ENCODE measurements around the gene SCN5A.

Gene SCN5A

DNA sequence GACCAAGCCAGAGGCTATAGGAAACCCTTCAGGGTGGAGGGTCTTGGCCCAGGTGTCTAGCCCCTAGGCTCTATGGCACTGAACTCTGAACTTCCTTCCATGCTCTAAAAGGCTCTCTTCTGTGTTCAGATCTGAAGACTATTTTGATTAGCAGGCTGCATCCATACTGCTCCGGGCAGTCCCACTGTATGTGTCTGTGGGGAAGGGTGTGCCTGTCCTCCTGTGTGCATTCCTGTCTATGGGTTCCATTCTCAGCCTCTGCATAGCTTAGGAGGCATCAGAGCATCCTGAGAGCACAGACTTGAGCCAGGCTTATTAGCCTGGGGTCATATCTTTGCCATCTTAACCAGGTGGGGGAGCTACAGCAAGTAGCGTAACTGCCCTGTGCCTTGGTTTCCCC is 115.3 kb downstream of the SCN5A start:
- DNase-seq = no peak

DNA sequence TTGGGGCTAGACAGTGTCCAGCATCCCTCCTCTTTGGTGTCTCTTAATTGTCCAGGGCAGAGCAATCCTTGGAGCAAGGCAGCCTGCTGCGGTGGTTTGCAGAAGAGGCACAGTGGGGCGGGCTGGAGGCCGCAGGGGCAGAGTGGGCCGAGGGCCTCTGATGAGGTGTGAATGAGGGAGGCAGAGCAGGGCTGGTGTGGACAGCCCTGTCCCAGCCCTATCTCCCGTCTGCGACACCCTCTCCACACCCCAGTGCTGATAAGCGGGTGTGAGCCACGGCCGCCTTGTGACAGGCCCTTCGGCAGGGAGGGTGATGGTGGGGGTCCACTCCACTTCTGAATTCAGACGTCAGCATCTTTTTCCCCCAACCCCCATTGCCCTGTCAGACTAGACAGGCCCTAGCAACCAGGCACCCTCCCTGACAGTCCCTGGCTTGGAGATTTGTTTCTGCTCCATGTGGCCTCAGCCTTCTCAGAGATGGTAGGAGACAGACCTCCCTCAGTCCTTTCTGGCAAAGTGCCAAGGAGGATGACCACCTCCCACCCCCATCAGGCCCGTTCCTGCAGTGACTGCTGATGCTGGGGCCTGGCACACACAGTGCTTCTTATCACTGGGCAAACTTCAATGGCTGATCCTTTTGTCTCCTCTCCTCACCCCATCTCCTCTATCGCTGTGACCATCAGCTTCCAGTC is 116.1 kb downstream of the SCN5A start:
- no peak for DNase-seq

DNA sequence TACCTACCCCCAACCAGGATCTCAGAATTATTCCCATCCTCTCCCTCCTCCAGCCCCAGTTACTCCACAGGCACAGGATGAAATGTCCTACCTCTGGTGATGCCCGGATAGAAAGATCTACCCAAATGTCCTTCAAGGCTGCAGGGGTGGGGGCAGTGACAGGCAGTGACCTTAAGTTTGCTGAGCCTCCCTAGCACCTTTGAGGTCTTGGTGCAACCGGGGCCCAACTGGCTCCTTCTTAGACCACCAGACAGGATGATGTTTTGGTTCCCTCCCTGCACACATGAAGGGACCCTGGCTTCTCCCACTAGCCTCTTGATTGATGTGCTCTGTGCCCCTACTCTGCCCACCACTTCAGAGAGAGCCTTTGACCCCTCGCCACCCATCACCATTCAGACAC is 117.0 kb downstream of the SCN5A start:
- no peak for DNase-seq

DNA sequence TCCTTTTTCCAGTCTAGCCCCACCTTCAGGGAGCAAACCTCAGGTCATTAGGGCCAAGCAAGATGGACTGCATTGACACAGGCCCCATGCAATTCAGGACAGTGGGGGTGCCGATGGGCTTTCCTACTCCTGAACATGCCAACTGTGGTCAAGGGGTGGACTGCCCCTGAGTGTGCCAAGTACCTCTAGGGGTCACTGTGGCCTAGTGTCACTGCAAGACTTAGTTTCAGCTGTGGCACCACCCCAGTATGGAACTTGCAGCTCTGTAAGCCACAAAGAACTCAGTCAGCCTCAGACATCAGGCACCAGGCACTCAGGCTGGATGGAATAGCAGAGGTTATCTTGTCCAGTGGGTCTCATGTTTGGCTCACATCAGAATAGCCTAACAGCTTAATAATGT is 121.0 kb downstream of the SCN5A start:
- no peak for DNase-seq

DNA sequence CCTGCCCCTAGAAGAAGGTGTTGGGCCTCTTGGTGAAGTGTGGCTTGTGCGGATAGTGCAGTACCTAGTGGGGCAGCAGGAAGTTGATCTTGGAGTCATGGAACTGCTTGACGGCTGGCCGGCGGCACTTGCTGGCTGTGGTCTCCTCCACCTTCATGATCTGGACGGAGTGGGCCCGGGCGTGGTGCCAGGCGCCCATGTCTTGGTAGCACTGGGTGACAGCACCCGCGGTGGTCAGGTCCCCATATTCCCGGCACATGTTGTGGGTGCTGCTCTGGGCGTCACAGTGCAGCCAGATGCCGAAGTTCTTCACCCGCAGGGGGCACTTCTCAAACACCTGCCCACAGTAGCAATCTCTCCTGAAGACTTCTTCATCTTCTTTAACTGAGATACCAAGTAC is 122.7 kb downstream of the SCN5A start:
- no peak for DNase-seq

DNA sequence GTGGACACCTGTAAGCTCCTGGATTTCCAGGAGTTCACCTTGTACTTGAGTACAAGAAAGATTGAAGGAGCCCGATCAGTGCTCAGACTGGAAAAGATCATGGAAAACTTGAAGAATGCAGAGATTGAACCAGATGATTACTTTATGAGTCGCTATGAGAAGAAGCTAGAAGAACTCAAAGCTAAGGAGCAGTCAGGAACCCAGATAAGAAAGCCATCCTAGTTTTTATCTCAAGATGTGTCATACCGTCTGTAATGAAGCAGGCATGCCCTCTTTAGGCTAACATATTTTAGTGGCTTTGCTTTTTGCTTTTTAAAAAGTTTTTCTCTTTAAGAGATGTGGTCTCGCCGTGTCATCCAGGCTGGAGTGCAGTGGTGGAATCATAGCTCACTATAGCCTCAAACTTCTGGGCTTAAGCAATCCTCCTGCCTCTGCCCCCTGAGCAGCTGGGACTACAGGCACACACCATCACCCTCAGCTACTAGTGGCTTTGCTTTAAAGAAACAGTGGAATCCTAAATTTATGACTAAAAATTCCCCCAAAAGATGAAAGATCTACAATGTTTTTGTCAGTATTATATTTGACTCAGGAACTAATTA is 125.2 kb downstream of the SCN5A start:
- DNase-seq = no peak

DNA sequence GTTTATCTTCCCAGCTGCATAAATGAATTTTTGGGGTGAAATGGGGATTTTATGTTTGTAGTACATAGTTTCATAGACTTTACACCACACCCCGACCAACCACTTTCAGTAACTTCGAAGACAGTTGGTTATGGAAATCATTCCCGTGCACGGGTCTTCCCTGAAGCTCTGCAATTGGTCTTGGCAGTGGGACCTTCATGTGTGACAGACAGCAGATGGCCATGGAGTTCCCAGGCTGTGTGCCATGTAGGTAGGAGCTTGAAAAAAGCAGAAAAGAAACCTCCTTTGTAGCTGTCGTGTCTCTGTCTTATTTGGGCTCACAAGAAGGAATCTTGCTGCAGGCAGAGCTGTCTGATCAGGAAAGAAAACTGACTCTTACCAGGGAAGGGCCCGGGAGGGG is 127.5 kb downstream of the SCN5A start:
- no peak for DNase-seq

DNA sequence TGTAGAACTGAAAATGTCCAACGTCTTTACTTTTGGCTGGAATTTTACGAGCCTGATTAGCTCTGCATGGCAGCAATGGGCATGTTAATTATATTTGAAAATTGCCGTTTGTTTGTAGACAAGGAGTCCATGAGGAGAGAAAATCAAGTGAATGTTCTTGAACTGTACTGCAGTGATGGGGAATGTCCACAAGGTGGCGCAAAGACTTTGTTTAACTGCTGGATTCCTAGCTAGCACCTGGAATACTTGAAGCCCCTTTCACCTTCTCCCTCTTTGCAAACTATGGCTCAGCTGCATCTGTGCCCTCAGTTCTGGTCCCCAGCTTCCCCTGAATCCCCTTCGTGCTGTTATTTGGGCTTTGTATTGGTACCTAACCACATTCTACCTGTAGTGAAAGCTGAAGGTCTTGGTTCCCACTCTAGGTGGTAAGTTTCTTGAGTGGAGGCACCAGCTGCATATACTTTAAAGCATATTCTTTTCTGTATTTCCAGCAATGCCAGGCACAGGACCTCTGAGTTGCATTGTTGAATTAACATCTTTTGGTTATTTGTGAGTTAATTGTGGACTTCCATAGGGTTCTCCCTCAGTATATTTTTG is 128.0 kb downstream of the SCN5A start:
- DNase-seq = peak; percentile 63

DNA sequence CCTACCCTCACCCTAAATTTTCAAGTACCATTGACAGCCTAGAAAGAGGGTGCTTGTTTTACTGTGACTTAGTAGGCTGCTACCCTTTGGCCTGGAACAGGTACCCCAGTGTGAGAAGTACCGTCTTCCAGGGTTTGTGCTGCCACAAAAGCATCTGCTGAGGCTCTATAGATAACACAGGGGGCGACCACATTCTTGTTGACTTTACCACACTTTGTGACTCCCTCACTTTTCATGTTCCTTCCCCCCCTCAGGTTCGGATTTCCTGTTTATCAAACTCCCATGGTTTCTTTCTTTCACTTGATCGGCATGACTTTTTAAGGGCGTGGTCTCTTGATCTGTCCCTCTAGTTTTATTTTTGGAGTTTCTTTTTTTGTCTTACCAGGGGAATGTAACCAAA is 129.8 kb downstream of the SCN5A start:
- peak; percentile 23 for DNase-seq

DNA sequence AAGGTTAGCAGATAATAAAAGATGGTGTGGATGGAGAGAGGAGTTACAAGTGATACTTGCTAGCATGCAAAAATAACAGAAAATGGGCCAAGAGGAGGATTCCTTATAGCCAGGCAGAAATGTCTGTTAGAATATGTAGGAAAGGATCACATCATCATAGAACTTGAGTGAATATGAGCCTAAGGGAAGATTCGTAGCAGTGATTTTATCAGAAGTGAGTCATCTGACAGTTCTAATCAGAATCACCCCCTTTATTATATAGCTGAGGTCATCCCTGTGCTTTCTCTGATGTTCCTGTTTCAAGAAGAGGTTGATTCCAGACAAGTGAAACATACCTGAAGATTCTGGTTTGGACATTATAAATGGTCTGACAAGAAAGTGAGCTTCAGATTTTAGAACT is 130.5 kb downstream of the SCN5A start:
- DNase-seq = no peak

DNA sequence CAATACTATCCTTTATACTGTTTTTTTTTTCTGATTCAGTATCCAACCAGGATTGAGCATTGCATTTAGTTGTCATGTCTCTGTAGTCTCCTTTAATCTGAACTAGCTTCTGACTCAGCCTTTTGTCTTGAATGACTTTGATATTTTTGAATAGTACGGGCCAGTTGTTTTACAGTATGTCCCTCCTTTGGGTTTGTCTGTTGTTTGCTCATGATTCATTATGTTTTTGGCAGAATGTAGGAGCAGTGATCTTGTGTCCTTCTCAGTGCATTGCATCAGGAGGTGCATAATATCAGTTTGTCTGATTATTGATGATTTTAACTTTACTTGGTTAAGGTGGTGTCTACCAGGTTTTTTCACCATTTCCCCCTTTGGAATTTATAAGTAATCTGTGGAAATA is 132.8 kb downstream of the SCN5A start:
- no peak for DNase-seq

DNA sequence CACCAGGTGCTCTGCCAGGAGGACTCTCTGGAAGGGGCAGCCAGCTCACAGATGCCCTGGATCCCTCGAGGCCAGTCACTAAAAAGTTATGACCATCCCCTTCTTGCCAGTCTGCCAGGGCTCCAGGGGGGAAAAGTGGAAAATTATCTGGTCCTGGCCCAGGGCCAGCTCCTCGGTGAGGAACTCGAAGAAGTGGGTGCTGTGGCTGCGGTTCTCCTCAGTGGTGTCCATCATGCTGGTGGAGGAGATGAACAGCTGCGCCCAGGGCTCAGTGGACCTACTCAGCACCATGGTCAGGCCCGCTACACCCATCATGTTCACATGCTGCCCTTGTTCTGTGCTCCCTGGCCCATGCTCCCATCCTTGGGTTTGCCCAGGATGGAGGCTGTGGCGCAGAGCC is 134.1 kb downstream of the SCN5A start:
- no peak for DNase-seq

DNA sequence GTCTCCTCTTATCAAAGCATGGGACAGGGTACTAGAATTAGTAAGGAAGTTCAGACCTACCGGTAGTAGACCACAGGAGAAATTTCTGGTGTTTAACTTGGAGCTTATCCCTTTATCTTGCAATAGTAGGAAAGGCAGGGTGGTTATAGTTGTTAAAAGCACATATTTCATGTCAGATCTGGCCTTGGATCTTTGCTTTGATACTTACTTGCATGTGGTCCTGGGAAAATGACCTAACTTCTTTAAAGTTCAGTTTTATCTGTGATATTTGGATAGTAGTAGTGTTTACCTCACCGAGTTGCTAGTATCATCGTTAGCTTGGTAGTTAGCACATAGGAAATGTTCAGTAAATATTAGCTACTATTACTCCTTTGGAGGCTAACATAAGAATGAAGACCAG is 137.9 kb downstream of the SCN5A start:
- DNase-seq = no peak

DNA sequence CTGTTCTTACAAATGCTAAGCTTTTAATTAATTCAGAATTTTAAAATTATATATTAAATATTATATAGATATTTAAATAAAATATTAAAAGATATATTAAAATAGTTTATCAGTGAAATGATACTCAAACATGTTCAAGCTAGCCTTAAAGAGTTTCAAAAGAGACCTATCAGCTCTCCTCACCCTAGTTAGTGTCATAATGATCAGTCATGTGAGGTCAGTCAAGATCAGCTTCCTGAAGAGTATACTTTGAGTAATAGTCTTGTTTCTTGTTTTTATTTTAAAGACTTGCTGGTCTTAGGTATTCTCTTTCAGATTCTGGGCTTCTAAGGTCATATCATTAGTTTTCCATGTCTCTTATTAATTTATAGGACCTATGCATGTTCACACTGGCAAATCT is 138.9 kb downstream of the SCN5A start:
- no peak for DNase-seq

DNA sequence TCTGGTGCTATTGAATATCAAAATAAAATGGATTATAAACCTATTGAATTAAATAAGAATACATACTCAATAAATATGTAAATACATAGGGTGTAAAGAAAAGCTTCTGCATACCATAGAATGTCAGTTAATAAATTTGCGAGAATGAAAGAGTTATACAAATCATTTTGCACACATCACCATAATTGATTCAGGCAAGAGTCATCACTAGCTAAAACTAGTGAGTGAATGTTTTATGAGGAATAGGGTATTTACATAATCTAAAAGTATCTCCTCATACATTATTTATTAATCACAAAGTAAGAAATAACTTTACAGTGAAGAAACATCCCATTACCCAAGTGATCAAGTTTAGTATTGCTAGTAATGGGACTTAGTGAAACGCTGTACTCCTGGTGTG is 139.8 kb downstream of the SCN5A start:
- no peak for DNase-seq

DNA sequence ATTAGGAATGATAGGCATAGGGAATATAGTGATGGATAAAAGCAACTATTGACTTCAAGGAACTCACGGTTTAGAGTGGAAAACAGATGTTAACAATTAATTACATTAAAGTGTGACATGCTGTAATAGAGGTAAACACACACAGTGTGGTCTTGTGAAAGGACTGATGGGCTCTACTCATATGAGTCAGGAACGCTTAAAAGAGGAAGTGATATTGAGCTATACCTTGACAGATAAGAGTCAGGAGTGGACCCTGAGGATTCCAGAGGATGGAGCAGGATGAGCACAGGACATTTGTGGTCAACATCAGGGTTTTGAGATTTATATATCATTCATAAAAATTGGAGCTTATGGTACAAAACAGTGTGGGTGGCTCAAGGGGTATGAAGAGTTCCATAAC is 142.4 kb downstream of the SCN5A start:
- DNase-seq = no peak

DNA sequence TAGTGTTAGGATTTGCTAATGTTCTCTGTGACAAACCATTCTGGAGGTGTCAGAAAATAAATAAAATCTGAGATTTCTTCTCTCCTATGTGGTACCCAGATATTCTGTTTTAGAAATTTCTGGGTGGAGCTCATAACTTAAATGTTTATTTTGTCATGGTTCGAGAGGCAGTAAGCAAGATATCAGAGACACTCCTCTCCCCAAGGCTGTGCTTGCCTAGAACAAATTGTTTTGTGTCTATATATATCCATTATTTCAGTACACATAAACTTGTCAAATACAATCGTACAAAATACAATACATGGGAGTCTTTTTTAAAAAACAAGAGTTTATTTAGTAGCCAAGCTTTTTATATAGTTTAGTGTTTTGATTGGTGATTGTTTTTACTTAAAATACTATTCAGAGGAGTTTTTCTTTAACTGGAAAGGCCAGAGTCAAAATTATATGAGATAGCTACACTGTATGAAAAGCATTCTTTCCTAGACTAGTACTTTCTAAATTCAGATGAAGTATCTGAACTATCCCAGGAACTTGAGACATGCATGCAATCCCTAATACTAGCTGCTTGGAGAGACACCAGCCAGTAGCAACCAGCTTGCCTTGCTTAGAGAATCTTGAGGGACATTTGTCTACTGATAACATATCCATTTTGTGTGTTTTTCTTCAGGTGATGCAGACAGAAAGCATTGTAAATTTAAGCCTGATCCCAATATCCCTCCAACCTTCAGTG is 148.6 kb downstream of the SCN5A start:
- no peak for DNase-seq
